Stimulated activated CD8-positive, alpha-beta memory T cell treated with anti-CD3 and anti-CD28 coated beads, Interleukin-15, amount 100 ng/mL, for 1 hour (primary cell): ENCODE data around the gene YPEL2.

Experiments used
- DNase-seq: peaks from one replicate; pipeline ENCODE4 v3.0.0-alpha.2; 2020; ENCODE audit warnings: low read depth

Gene YPEL2

GRCh38 chr17:59330053-59330942 is 1.2 kb upstream of the YPEL2 start:
- no peak for DNase-seq

DNA sequence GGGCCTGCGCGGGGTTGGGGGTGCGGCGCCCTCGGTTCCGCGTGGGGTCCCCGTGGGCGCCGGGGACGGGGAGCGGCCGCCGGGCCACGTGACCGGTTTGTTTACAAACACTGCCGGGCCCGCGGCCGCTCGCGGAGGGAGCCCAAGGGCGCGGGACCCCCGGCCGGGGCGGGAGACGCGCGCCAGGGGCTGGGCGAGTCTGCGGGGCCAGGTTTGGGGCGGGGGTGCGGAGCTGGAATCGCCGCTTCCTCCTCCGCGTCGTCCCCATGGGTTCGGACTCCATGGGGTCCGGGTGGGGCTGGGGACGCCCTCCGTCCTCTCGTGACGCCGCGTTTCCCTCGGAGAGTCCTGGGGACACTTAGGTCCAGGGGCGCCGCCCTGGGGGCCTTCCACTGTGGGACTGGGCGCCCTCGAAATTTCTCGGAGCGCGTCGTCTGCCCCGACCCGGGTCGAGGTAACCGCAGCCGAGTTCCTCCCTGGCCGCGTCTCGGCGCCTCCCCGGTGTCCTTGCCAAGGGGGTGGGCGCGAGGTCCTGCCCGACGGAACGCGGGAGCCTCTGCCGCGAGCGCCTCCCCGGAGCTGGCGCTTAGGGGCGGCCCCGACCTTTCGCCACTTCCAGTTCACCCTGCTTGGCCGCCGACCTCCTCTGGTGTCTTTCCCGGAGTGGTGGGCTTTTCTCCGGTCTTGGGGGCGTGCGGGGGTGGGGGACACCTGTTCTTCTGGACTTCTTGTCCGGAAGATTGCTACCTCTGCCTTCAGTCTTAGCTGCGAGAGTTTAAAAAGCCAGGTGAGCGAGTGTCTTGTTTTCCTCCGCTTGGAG is 684 bp downstream of the YPEL2 start:
- DNase-seq: no peak

DNA sequence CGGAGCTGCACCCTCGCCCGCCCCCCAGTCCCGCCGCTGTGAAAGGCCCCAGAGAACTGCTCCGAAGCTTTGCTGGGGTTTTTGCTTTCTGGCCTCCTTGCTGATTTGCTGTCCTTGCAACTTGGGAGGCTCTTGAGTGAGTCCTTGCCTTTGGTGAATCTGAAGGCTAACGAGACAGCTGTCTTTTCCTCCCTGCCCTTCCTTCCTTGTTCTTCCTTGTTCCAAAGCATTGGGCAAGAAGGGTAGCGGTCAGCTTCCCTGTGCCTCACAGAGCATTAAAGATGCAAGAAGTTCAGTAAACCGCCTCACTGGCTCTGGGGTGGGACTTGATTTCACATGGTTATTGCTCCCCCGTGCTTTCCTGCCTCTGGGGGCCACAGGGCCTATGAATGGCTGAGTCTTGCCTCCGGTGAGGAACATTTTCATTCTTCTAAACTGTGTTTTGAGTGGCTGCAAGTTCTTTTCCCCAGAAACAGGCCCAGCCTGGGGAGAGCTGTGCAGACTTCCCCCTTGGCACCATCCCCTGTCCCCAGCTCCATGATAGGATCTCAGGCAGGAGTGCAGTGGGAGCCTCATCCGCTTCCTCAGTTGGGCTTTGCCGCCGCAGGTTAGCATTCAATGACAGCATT is 1.4 kb downstream of the YPEL2 start:
- no peak for DNase-seq

DNA sequence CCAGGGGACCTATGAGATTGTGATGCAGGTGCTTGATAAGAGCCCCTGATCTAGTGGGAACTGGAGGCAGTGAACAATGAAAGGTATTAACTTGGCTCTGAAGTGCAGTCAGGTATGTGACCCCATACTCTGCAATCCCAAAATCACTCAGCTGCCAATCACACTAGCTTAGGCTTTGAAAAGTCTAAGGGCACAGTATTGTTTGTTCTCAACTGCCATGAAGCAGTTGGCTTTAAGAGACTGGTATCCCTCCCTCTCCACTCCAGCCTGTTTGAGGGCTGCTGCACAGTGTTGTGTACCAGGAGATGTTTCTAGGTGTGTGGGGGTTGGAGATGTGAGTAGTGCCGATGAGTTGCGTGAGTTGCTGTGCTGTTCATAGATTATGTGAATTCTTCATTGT is 2.4 kb downstream of the YPEL2 start:
- DNase-seq: no peak

DNA sequence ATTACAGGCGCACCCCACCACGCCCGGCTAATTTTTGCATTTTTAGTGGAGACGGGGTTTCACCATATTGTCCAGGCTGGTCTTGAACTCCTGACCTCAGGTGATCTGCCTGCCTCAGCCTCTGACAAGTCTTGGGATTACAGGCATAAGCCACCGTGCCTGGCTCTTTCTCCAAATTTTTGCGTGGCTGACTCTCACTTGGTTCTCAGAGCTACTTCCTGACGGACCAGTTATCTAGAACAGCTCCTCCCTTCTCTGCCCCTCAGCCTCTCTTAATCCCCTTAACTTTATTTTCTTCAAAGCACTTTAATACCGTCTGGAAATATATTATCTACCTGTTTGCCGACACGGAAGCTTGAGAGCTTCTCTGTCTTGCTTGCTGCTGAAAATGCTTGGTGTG is 4.2 kb downstream of the YPEL2 start:
- no peak for DNase-seq

- no peak for DNase-seq
These were observed 6.4 kb downstream of the YPEL2 start for GRCh38 chr17:59337741-59338299.

DNA sequence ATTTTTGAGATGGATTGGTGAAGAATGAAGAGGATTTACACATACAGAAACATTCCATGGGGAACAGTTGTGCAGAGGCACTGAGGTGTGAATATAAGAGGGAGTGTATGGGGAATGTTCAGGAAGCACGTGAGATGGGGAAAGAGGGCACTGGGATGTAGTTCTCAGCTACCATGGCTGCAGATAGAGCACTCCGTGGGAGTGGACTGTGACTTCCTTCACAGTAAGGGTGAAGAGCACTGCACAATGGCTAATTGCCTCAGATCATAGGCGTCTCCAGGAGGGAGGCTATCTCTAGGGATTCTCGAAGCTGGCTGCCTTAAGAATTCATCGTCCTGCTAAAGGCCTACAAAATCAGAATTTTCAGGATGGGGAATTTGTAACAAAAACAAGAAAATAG is 7.0 kb downstream of the YPEL2 start:
- no peak for DNase-seq

- DNase-seq: no peak
These were observed 10.5 kb downstream of the YPEL2 start for GRCh38 chr17:59341922-59342321.

- no peak for DNase-seq
These were observed 11.3 kb downstream of the YPEL2 start for GRCh38 chr17:59342681-59343131.

DNA sequence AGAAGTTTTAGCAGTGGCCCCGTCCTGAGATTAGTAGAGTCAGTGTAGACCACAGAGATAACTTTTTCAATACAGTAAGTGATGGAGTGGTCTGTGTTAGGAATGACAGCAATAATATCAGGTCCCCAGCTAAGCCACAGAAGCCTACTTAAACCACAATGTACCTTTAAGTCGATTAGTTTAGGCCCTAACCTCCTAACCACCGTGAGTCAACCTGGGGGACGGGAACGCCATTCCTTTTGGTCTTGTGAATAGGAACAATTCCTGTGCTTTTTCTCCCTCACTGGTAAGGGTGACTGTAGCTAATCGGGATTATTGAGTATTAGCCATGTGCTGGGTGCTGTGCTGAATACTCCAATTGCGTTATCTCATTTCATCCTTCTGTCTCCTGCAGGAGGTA is 14.0 kb downstream of the YPEL2 start:
- no peak for DNase-seq

DNA sequence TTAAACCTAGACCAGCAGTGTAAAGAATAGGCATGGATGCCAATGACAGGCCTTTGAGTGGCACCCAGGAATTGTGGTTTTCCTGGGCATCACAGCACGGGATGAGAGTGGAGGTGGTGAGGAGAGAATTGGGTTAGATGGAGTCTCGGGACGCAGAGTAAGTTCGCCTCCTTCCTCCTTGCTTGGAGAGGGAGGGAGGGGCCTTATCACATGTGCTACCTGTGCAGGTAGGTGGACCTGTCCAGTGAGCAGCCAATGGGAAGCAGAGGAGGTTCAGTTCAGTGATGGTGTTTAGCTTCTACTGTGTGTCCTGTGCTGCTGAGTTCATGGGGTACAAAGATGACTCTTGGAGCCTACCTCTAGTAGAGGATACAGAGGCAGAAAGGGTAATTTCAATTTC is 14.9 kb downstream of the YPEL2 start:
- DNase-seq: no peak

DNA sequence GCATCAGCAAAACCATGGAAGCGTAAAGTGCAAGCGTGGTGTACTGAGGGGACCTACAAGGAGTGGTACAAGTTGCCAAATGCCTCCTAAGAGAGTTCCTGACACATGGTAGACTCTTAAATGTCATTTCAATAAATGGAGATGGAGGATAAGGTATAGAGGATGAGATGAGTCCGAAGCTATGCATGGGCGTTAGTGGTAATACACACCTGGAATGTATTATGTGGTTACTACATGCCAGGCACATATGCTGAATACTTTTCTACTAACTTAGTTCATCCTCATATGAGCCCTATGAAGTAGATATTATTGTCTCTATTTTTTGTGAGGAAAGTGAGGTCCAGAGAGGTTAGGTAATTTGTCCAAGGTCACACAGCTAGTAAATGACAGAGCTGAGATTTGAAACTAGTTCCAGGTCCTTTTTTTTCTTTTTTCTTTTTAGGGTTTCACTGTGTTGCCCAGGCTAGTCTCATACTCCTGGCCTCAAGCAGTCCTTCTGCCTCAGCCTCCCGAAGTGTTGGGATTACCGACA is 15.5 kb downstream of the YPEL2 start:
- DNase-seq: no peak

- no peak for DNase-seq
These were observed 16.5 kb downstream of the YPEL2 start for GRCh38 chr17:59347975-59348391.

GRCh38 chr17:59349178-59349577 is 17.7 kb downstream of the YPEL2 start:
- DNase-seq: no peak

DNA sequence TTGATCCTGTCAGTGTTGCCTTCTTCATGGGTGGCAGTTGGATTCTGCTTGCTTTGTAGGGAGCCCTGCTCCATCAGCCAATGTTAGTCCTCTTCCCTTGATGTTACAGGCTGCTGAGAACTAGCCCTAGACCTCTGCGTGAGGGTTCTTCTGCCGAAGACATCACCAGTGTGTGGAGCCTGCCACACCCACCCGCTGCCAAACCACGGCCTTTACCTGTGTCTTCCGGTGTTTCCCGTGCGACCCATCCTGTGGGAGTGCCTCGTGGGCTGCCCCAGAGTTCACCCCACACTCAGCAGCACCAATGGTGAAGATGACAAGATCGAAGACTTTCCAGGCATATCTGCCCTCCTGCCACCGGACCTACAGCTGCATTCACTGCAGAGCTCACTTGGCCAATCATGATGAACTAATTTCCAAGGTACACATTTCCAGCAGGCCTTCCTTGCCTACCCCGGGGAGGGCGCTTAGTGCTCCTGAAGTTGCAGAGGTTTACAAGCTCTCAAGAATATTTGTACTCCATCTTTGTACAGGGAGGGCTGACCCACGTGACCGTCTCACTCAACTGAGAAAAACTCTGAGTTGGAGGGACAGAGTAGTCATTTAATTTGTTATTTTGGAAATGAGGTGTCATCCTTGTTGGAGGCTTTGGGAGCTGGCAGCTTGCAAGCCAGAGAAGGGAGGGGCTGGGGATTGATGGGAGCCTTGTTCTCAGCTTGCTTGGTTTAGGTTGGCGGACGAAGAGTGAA is 21.8 kb downstream of the YPEL2 start:
- no peak for DNase-seq

- no peak for DNase-seq
These were observed 22.7 kb downstream of the YPEL2 start for GRCh38 chr17:59353936-59354755.

GRCh38 chr17:59355030-59355701 is 23.7 kb downstream of the YPEL2 start:
- no peak for DNase-seq

GRCh38 chr17:59355702-59356325 is 24.4 kb downstream of the YPEL2 start:
- no peak for DNase-seq

DNA sequence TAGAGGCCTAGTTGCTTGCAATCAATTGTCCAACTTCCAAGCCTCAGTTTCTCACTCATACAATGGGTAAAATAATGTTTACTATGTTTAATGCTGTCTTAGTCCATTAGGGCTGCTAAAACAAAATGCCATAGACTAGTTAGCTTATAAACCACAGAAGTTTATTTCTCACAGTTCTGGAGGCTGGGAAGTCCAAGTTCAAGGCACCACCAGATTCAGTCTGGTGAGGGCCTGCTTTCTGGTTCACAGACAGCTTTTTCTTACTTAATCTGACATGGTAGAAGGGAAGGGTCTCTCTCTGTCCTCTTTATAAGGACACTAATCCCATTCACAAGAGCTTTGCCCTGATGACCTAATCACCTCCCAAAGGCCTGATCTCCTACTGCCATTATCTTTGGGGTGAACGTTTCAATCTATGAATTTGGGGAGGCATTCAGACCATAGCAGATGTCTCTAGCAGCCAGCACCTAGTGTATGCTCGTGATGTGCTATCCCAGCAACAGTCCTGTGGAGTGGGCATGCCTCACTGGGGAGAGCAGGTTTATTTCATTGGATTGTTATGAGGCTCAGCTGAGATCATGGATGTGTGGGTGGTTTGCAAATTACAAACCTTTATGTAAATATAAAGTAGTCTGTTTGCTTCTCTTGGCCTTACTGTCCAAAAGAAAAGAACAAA is 25.2 kb downstream of the YPEL2 start:
- DNase-seq: no peak
